T-helper 9 cell (primary cell): ENCODE results near the gene NUMA1.
A peak's percentile ranks its signal among the peaks of the same experiment; 100 is the strongest.

ENCODE experiments used
- DNase-seq: peaks from one replicate; pipeline ENCODE4 v3.0.0-alpha.2; 2020
- total RNA-seq, 2 donors: gene quantifications; one replicate each; lab custom pipeline; 2026; lab: John Stamatoyannopoulos, UW

Gene NUMA1
- 530 to 777 reads per million in 2 donors for total RNA-seq

GRCh38 chr11:72080326-72081183 is at the start of gene NUMA1, which contains the start of gene LRRC51:
TSS of gene NUMA1 (minus strand) at chr11:72080542. CDS start at chr11:72035943, 44,599 bp downstream.
TSS of gene LRRC51 (plus strand) at chr11:72080850. CDS start at chr11:72089084, 8,234 bp downstream.
- peak; percentile 97 for DNase-seq

GRCh38 chr11:72129381-72129780 is 49.0 kb upstream of the NUMA1 start:
- DNase-seq = no peak

GRCh38 chr11:72127923-72128322 is 47.6 kb upstream of the NUMA1 start:
- DNase-seq = no peak

GRCh38 chr11:72125956-72126355 is 45.6 kb upstream of the NUMA1 start:
- DNase-seq = no peak

GRCh38 chr11:72124046-72124445 is 43.7 kb upstream of the NUMA1 start:
- DNase-seq = no peak

- DNase-seq = no peak
Observed at GRCh38 chr11:72123117-72123653, 42.8 kb upstream of the NUMA1 start.

GRCh38 chr11:72122607-72123006 is 42.3 kb upstream of the NUMA1 start:
- no peak for DNase-seq

- DNase-seq = no peak
Observed at GRCh38 chr11:72120930-72121329, 40.6 kb upstream of the NUMA1 start.

GRCh38 chr11:72119198-72119597 is 38.9 kb upstream of the NUMA1 start:
- no peak for DNase-seq

- no peak for DNase-seq
Observed at GRCh38 chr11:72116019-72116755, 35.8 kb upstream of the NUMA1 start.

GRCh38 chr11:72114570-72114969 is 34.2 kb upstream of the NUMA1 start:
- no peak for DNase-seq

- DNase-seq = no peak
Observed at GRCh38 chr11:72112978-72113808, 32.9 kb upstream of the NUMA1 start.

GRCh38 chr11:72112143-72112977 is 32.0 kb upstream of the NUMA1 start, which contains the start of gene ANAPC15:
TSS of gene ANAPC15 (minus strand) at chr11:72112695. CDS start at chr11:72111276, 1,419 bp downstream.
- peak; percentile 91 for DNase-seq

GRCh38 chr11:72111300-72112142 is 31.2 kb upstream of the NUMA1 start:
- no peak for DNase-seq

- no peak for DNase-seq
Observed at GRCh38 chr11:72105888-72106287, 25.5 kb upstream of the NUMA1 start, which contains the start of gene TOMT. TSS of gene TOMT (plus strand) at chr11:72105924. CDS start at chr11:72105952, 28 bp downstream.

GRCh38 chr11:72103754-72104167 is 23.4 kb upstream of the NUMA1 start:
- DNase-seq = peak; percentile 8

- DNase-seq = peak; percentile 95
Observed at GRCh38 chr11:72102946-72103753, 22.8 kb upstream of the NUMA1 start, which contains the start of gene LAMTOR1. TSS of gene LAMTOR1 (minus strand) at chr11:72103297. CDS start at chr11:72103224, 73 bp downstream.

- DNase-seq = no peak
Observed at GRCh38 chr11:72102631-72102945, 22.2 kb upstream of the NUMA1 start.

GRCh38 chr11:72102162-72102561 is 21.8 kb upstream of the NUMA1 start:
- no peak for DNase-seq
